K562 (cell line): ENCODE measurements around the gene MAGI1. TPM values are rescaled to one million over a fixed set of nuclear protein-coding genes. Genes with fewer than 3 reads are reported as not detected.

Source experiments
- ATF3 ChIP-seq, 2 experiments: fragments of 450-650 bp in 1 of 2; sonication (generic) in 1 of 2; formaldehyde crosslinking in 1 of 2; IDR thresholded peaks in 1 of 2; conservative IDR thresholded peaks in 1 of 2; 2 replicates each; pipeline versions ENCODE4 v1.6.1 to v1.8.1; 2016 to 2023; ENCODE audit warnings: mild to moderate bottlenecking in 2 of 2, moderate library complexity in 2 of 2, inconsistent platforms in 1 of 2, missing genetic modification reagents in 1 of 2
- CAMTA2 ChIP-seq: fragments of 250-450 bp; sonication (Bioruptor Pico); conservative IDR thresholded peaks from 2 replicates; pipeline ENCODE4 v1.5.1; 2022
- E4F1 ChIP-seq: fragments of 250-450 bp; sonication (Bioruptor Pico); IDR thresholded peaks from 2 replicates; pipeline ENCODE4 v1.5.0; 2021; ENCODE audit warnings: mild to moderate bottlenecking, borderline replicate concordance
- GABPB1 ChIP-seq: sonication (generic); formaldehyde crosslinking; IDR thresholded peaks from 2 replicates; pipeline ENCODE4 v1.8.0; 2022; ENCODE audit warnings: mild to moderate bottlenecking, missing genetic modification reagents
- MCM2 ChIP-seq: fragments of 450-650 bp; IDR thresholded peaks from 2 replicates; pipeline ENCODE4 v1.6.1; 2017; ENCODE audit warnings: low read depth, mild to moderate bottlenecking
- ZNF318 ChIP-seq, 2 experiments: fragments of 450-650 bp; IDR thresholded peaks; 2 replicates each; pipeline ENCODE4 v1.6.1; 2016; ENCODE audit warnings: mild to moderate bottlenecking in 2 of 2, borderline replicate concordance in 1 of 2, low read depth in 1 of 2, moderate library complexity in 1 of 2
- polyA plus RNA-seq, 8 experiments: library from polyadenylated mRNA; depleted of rRNA in 4 of 8; stranded (reverse) in 5 of 8; unstranded in 3 of 8; fragments of >200 nt; fragmentation: Nextera tagmentation in 2 of 8; fragmentation: Illumina TruSeq in 1 of 8; extraction: Ambion mirVana in 2 of 8; extraction: Trizol in 1 of 8; gene quantifications; 2 replicates each; pipeline versions ENCODE4 v1.2.1 to v1.2.3, GENCODE V29; 2011 to 2014; ENCODE audit warnings: inconsistent platforms in 1 of 8, missing spikeins in 1 of 8
- total RNA-seq, 7 experiments: library from RNA; depleted of rRNA in 6 of 7; stranded (reverse); fragments of >200 nt in 6 of 7; fragmentation: Illumina TruSeq in 2 of 7; extraction: Trizol in 2 of 7; gene quantifications; 2 replicates each; pipeline versions ENCODE4 v1.2.1 to v1.2.3, GENCODE V29; 2011 to 2021; ENCODE audit warnings: low replicate concordance in 1 of 7
- TF ChIP-seq, protein P1 (sequence below): fragments of 450-650 bp; IDR thresholded peaks from 2 replicates; pipeline ENCODE4 v1.6.1; 2014; ENCODE audit warnings: low read depth, mild to moderate bottlenecking, moderate library complexity, borderline replicate concordance

The MAGI1 gene
- total and polyA plus RNA-seq, 9 of the 15 experiments (the other 6 are each of a cell fraction or from before 2014, with no cell fraction given): 7.8 to 59.4 (median 43.2) TPM

DNA sequence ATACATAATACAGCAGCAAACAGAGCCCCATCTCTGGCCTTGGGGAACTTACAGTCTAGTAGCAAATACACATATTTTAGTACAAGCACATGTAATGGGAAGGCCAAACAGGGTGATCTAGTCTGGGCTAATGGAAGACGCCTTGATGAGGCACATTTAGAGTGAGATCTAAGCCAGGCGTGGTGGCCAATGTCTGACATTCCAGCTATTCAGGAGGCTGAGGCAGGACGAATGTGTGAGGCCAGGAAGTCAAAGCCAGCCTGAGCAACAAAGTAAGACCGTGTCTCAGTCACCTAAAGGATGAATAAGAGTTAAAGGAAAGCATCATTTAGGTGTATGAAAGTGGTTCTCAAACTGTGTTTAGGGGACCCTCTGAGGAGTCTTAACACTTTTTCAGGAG, 291.9 kb downstream of the MAGI1 start (continued):
- TF ChIP-seq ZNF318 (IDR thresholded peaks at IDR 0.05; ENCODE audit: borderline replicate concordance in 1 of 2, low read depth in 1 of 2): no peak
- no peak for TF ChIP-seq ATF3 (IDR thresholded peaks at IDR 0.05)
- TF ChIP-seq ATF3 (CRISPR knock-in tag; conservative IDR thresholded peaks at IDR 0.05): no peak
- TF ChIP-seq E4F1 (CRISPR knock-in tag): no peak
- no peak for TF ChIP-seq CAMTA2 (CRISPR knock-in tag)
- TF ChIP-seq, protein P1, sequence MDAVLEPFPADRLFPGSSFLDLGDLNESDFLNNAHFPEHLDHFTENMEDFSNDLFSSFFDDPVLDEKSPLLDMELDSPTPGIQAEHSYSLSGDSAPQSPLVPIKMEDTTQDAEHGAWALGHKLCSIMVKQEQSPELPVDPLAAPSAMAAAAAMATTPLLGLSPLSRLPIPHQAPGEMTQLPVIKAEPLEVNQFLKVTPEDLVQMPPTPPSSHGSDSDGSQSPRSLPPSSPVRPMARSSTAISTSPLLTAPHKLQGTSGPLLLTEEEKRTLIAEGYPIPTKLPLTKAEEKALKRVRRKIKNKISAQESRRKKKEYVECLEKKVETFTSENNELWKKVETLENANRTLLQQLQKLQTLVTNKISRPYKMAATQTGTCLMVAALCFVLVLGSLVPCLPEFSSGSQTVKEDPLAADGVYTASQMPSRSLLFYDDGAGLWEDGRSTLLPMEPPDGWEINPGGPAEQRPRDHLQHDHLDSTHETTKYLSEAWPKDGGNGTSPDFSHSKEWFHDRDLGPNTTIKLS: no peak
- no peak for TF ChIP-seq GABPB1
- TF ChIP-seq MCM2: no peak
- TF ChIP-seq, all 486 proteins: peak for 0
